Testis (tissue), 3 donors: ENCODE data around the gene SHQ1. TPM values are rescaled to one million over a fixed set of nuclear protein-coding genes. Genes with fewer than 3 reads are reported as not detected.

Source experiments
- DNase-seq: peaks from one replicate; pipeline ENCODE4 v3.0.0-alpha.2; 2019
- H3K27ac ChIP-seq, 2 donors: fragments of 200-600 bp; sonication (generic); one replicate each; pipeline ENCODE4 v1.5.1; 2019
- H3K27me3 ChIP-seq: fragments of 200-600 bp; sonication (generic); one replicate; pipeline ENCODE4 v1.5.1; 2019
- H3K36me3 ChIP-seq: fragments of 200-600 bp; sonication (generic); one replicate; pipeline ENCODE4 v1.5.1; 2017; ENCODE audit warnings: low read depth; ENCODE audit errors: missing control alignments
- H3K4me1 ChIP-seq: fragments of 200-600 bp; sonication (generic); one replicate; pipeline ENCODE4 v1.5.1; 2019
- H3K4me3 ChIP-seq, 2 donors: fragments of 200-600 bp; sonication (generic); one replicate each; pipeline ENCODE4 v1.5.1; 2017 to 2019
- H3K9me3 ChIP-seq: fragments of 200-600 bp; sonication (generic); one replicate; pipeline ENCODE4 v1.5.1; 2017
- POLR2A ChIP-seq: fragments of 450-650 bp; IDR thresholded peaks from one replicate; pipeline ENCODE4 v1.6.1; 2017; ENCODE audit warnings: antibody characterized with exemption, mild to moderate bottlenecking, moderate library complexity
- WGBS, 2 donors: methylation state at CpG; one replicate each; pipeline ENCODE4 v1.1.5; 2018; 5-methylcytosine and 5-hydroxymethylcytosine counted together
- intact Hi-C: fragments of 100-400 bp; cut with DNase I; formaldehyde crosslinking; loops from one replicate; pipeline ENCODE4 v1.15.1; 2023; ENCODE audit warnings: low total_unique reads
- polyA plus RNA-seq: library from polyadenylated mRNA; stranded (reverse); fragments of 350-450 nt; fragmentation: Illumina TruSeq; extraction: RNeasy Lipid Tissue Mini Kit (QIAGEN cat#74804); gene quantifications from one replicate; pipeline ENCODE4 v1.2.3, GENCODE V29; 2014; ENCODE audit warnings: low read depth, low replicate concordance; ENCODE audit not compliant: insufficient read depth
- total RNA-seq, 2 donors: library from RNA; depleted of rRNA; stranded (reverse); fragments of >200 nt; gene quantifications; one replicate each; pipeline ENCODE4 v1.2.3, GENCODE V29; 2016
- TF ChIP-seq, protein P1 (sequence below), 3 experiments: fragments of 450-650 bp in 2 of 3; fragments of 200-600 bp in 1 of 3; sonication (generic) in 1 of 3; IDR thresholded peaks; one replicate each; pipeline ENCODE4 v1.5.1; 2016 to 2019; ENCODE audit warnings: antibody characterized with exemption in 3 of 3, mild to moderate bottlenecking in 2 of 3, moderate library complexity in 1 of 3

The SHQ1 gene
- total and polyA plus RNA-seq, 3 donors from 2014 or later, result 20.1 to 26.9 (median 21.2) TPM

DNA sequence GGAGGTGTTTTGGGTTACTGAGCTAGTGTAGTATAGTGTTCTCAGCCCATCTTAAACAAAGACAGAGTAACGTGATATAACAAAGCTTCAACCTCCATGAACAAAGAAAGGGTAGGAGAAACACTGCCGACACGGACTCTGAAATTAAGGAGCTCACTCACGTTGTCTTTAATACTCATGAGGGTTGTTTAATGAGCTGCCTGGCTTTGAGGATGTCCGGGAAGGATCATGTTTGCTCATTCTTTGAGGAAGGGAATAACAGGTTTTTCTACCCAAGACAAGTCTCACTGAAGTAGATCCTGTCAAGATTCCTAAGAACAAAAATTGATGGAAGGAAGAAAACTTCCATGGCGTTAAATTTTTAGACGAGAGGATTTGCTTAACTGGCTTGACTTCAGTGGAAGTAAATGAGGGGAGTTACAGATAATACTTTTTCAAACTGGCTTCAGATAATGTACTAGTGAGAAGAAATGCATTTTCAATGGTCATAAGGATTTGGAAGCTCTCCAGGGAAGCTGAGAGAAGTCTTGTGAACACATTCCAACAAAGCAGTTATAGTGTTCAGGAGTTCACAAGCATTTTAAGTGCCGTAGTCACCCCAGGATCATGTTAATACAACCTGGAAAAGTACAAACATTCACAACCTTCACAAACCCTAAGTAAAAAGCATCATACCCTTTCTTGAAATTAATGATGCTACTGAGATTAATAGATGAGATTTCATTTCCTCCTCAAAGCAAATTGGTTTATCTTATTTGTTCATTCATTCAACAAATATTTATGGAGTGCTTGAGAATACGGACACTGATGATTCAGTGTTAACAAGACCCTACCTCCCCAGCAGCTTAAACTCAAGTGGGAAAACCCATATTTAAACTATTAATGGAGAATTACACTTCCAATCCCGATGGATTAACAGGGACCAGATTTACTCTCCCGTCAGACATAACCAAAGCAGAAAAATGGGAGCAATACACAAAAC, 101.5 kb downstream of the SHQ1 start:
- WGBS, 2 donors, result 75 to 78% methylated on average over 11 of the region's 11 CpGs
- H3K4me3 ChIP-seq, result no peak overlapping the region
- H3K4me1 ChIP-seq, result no peaks in the 10 kb centered on the region
- H3K9me3 ChIP-seq, result no peaks in the 10 kb centered on the region
- DNase-seq, result no peak
- no peak overlapping the region for H3K27ac ChIP-seq
- TF ChIP-seq, protein P1, sequence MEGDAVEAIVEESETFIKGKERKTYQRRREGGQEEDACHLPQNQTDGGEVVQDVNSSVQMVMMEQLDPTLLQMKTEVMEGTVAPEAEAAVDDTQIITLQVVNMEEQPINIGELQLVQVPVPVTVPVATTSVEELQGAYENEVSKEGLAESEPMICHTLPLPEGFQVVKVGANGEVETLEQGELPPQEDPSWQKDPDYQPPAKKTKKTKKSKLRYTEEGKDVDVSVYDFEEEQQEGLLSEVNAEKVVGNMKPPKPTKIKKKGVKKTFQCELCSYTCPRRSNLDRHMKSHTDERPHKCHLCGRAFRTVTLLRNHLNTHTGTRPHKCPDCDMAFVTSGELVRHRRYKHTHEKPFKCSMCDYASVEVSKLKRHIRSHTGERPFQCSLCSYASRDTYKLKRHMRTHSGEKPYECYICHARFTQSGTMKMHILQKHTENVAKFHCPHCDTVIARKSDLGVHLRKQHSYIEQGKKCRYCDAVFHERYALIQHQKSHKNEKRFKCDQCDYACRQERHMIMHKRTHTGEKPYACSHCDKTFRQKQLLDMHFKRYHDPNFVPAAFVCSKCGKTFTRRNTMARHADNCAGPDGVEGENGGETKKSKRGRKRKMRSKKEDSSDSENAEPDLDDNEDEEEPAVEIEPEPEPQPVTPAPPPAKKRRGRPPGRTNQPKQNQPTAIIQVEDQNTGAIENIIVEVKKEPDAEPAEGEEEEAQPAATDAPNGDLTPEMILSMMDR (IDR thresholded peaks at IDR 0.05), result no peak
- no peak for TF ChIP-seq POLR2A
- intact Hi-C loops, result no loop called here
- no peaks in the 10 kb centered on the region for H3K27me3 ChIP-seq
- no peaks in the 10 kb centered on the region for H3K36me3 ChIP-seq

DNA sequence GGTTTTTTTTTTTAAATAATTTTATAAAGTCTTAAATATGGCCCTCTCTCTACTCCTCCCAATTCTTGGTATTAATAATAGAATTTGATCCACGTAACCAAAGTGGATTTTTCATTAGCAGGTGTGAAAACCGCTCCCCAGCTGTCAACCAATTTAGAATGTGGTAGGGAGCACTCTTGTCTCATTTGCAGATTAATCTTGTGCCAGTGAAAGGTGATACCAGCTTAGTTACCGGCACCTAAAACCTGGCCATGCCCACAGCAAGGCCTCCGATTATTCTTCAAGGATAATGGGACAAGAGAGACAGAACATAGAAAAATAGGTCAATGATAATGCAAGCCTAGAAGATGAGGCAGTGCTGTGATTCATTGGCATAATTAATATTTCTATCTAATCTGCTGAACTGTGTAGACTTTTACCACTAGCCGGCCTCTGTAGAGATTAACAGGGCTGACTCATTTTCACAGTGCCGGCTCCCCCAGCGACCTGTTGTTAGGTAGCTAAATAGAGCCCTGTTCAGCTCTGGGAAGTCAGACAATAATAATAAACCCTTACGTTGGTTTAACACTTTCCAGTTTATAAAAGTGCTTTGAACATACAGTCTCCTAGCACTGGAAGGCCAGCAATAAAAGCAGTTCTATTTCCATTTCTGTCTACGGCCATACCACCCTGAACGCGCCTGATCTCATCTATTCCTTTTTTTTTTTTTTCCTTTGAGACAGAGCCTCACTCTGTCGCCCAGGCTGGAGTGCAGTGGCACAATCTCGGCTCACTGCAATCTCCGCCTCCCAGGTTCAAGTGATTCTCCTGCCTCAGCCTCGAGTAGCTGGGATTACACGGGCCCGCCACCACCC, 102.9 kb downstream of the SHQ1 start:
- no peak for DNase-seq
- WGBS, 2 donors, result 76 to 81% methylated on average over 17 of the region's 17 CpGs
- TF ChIP-seq POLR2A, result no peak
- TF ChIP-seq, protein P1 (IDR thresholded peaks at IDR 0.05), result no peak
- Histone ChIP-seq H3K27ac (no peak overlapping the region), H3K27me3 (no peaks in the 10 kb centered on the region), H3K4me3 (no peak overlapping the region), H3K9me3 (no peaks in the 10 kb centered on the region), H3K4me1 (no peaks in the 10 kb centered on the region), H3K36me3 (no peaks in the 10 kb centered on the region)
- intact Hi-C loops, result no loop called here

DNA sequence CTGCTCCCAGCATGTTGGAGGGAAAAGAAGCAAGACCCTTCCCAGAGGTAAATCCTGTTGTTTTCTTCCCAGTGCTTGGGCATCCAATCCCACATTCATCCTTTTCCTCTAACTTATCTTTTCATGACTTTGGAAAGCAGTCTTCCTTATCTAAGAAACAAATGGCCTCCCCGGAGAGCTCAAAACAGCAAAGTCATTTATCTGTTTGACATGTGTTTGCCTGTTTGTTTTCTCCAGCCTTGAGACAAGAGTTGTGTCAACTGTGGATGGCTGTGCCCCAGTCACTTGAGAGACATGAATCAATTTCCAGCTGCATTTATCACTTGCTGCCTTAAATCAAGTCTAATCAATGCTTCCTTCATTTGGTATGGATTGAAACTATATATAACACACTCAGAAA, 103.9 kb downstream of the SHQ1 start:
- intact Hi-C loops, result no loop called here
- Histone ChIP-seq H3K27me3 (no peaks in the 10 kb centered on the region), H3K27ac (no peak overlapping the region), H3K36me3 (no peaks in the 10 kb centered on the region), H3K4me1 (no peaks in the 10 kb centered on the region), H3K4me3 (no peak overlapping the region), H3K9me3 (no peaks in the 10 kb centered on the region)
- TF ChIP-seq POLR2A, result no peak
- TF ChIP-seq, protein P1 (IDR thresholded peaks at IDR 0.05), result no peak
- 47 to 60% methylated on average over 1 of the region's 1 CpG for WGBS, 2 donors
- no peak for DNase-seq

DNA sequence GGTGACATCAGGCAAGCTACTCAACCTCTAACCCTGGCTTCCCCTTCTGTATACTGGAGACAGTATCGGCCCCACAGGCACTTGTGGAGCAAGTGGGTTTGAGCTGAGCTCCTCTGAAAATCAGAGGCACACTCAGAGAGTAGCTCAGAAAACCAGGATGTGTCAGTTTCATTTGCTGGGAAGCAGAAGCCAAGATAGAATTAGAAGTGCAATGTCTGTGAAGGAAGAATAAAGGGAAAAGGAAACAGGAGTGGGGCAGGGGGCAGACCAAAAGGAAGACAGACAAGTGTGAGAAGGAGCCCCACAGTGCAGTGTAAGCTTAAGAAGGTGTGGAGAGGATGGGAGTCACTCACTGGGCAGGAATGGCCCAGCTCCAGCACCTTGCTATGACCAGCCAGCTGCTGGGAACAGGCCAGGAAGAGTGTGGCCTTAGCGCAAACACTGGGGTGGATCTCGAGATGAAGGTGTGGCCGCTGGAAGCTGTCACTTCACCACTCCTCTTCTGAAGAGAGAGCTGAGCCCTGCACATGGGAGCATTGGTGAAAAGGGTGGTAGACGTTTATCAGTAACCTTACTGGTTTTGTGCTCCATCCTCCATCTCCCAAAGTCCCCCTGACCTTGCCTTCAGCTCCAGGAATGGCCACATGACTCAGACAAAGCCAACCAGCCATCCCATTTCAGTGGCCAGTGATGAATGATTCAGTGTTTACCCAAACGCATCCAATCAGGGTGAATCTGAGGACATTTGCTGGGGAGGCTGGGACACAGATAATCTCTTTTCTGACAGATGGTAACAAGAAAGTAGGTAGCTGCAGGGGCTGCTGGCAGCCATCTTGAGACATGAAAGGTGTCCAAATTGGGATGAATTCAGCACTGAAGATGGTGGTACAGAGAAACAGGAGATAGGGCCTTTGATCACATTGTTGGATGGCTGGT, 108.4 kb downstream of the SHQ1 start:
- no peak for DNase-seq

More for the DNA sequence above, 108.4 kb downstream of the SHQ1 start:
- Histone ChIP-seq H3K27ac (no peak overlapping the region), H3K4me3 (peak overlapping the region in 1 of 2 donors; percentile 65), H3K36me3 (no peaks in the 10 kb centered on the region), H3K4me1 (no peaks in the 10 kb centered on the region), H3K27me3 (no peaks in the 10 kb centered on the region), H3K9me3 (no peaks in the 10 kb centered on the region)
- TF ChIP-seq POLR2A, result no peak
- TF ChIP-seq, protein P1 (IDR thresholded peaks at IDR 0.05), result no peak
- intact Hi-C loops, result no loop called here
- 70 to 78% methylated on average over 6 of the region's 6 CpGs for WGBS, 2 donors
